Glomerular visceral epithelial cell (primary cell): ENCODE measurements around the gene TMEM59L.

Source experiments
- DNase-seq: peaks from one replicate; pipeline ENCODE4 v3.0.0-alpha.2; 2016; ENCODE audit errors: extremely low spot score

Gene TMEM59L

DNA sequence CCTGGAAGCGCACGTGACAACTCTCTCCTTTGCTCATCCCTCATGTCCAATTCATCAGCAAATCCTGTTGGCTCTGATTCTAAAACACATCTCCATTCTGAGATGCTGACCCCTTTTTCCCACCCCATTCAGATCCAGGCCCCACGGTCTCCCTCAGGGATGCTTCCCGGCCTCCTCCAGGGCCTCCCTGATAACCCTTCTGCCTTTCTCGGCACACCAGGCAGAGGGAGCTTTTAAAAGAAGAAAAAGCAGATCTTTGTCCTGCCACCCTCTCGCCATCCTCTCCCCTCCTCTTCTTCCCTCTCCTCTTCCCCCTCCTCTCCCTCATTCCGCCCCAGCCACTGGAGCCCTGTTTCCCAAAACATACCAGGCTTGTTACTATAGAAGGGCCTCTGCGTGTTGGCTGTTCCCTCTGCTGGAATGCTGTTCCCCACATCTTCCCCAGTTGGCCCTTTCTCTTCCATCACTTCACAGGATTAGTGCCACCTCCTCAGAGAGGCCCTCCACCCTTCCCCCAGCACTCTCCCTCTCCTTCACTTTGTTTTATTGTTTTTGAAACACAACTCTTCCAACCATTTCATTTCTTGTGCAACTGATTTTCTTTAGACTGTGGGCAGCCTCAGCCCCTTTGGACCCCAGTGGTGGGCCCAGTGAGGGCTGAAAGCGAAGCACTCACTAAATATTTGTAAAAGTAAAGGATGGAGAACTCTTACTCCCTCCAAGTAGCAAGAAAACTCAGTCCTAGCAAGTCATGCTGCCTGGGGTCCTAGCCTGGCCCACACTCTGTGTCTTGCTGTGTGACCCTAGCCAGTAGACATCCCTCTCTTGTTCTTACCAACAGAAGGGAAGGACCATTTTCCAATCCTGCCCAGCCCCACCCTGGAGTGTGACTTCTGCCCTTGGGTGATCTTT, 3.6 kb upstream of the TMEM59L start:
- no peak for DNase-seq

DNA sequence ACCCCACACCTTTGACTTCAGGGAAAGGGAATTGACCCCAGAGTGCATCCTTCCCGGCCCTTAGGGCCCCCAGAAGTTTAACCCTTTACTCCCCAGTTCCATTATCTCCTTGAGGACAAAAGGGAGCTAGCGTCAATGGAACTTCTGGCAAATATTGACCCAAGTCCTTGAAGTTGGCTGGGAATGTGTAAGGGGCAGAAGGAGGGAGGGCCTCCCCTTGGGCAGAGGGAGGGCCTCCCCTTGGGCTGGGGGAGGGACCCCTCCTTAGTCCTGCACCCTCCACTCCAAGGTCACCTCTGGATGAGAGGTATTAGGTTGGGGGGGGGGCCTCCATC, 3.0 kb upstream of the TMEM59L start:
- no peak for DNase-seq

- DNase-seq, result peak; percentile 19
These were observed 2.5 kb upstream of the TMEM59L start for GRCh38 chr19:18610245-18610555.

DNA sequence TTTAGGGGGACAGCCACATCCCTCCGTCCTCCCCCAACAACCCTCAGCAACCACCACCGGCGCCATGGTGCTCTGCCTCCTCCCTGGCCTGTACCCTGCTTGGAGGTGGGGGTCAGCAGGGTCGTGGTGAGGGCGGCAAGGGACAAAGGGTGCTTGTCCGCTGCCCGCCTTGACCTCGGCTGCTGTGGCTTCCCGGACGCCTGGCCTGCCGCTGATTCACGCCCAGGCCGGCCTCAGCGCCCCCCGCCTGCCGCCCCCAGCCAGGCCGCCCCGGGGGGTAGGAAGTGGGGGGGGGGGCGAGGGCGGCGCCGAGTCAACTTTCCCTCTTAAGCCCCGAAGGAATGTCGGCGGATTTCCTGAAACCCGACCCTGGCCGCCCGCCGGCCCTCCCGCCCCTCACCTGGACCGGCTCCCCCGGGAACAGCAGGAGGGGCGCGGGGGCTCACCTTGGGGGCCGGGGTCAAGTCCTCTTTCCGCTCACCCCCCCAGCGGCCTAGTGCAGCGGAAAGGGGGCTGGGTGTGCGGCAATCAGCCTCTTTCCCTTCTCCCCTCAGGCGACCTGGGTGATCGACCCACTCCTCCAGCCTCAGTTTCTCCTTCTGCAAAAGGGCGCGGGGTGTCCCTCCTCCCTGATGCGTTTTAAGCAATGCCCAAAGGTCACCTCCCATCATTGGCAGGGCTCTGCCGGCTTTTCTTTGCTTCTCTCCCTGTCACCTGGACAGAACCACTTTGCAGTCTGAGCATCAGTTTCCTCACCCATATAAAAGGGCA, 1.9 kb upstream of the TMEM59L start:
- DNase-seq, result no peak

DNA sequence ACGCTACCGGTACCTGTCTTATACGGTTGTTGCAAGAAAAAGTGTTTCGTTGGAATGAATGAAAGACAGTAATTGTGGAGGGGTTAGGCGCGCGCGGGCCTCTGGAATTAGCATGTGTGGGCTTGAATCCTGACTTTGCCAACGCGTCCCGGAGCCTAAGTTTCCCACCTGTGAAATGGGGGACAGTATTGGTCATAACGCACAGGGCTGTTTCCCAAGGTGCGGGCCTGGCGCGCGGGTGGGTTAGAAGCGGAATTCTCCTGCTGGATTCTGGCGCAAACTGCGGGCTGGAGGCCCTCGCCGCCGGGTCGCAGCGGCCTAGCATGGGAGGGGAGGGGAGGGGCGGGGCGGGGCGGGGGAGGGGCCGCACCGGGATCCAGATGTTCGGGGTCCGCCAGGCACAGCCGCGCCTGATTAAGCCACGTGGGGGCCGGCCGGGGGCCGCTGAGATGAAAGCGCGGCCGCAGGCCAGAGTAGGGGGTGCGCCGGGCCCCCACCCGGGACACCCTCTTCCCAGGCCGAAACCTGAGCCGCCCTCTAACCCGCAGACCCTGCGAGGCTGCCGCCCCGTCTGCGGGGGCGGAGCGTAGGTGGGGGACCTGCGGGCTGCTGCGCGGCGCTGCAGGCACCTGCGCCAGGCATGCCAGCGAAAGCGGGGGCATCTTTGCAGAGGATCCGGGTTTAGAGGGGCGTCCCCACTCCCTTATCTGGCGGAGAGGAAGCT, 1.2 kb upstream of the TMEM59L start:
- DNase-seq, result no peak

DNA sequence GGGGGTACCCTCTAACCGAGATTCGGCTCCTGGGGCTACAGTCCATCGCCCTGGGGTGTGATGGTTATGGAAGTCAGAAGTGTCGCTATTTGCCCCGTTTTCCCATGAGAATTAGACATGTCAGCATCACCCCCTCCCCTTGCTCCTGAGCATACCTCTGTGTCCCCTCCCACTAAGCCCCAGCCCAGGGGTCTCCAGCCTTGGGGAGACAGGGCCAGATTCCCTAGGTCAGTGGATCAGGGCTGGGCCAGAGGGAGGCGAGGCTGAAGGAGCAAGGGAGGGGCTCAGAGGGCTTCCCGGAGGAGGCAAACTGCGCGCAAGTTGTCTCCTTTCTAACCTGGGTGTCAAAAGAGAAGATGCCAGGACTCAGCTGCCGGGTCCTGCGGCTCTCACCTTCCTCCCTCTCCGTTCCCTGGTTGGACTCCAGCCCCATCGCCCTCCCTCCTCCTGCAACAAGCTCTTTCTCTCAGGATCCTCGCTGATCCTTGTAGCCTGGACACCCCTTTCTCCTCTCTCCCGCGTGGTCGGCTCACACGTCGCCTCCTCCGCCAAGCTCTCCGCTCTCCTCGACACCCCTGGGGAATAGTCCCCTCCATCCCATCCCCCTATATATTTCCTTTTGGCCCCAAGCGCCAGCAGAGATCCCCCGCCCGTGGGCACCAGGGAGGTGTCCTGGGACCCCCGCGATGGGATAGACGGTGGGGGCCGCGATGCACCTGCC, 459 bp upstream of the TMEM59L start:
- no peak for DNase-seq

GRCh38 chr19:18613589-18614234, 1.0 kb downstream of the TMEM59L start:
- DNase-seq, result no peak

GRCh38 chr19:18616023-18616422, 3.4 kb downstream of the TMEM59L start:
- no peak for DNase-seq

GRCh38 chr19:18617562-18617961, 4.9 kb downstream of the TMEM59L start:
- DNase-seq, result no peak

DNA sequence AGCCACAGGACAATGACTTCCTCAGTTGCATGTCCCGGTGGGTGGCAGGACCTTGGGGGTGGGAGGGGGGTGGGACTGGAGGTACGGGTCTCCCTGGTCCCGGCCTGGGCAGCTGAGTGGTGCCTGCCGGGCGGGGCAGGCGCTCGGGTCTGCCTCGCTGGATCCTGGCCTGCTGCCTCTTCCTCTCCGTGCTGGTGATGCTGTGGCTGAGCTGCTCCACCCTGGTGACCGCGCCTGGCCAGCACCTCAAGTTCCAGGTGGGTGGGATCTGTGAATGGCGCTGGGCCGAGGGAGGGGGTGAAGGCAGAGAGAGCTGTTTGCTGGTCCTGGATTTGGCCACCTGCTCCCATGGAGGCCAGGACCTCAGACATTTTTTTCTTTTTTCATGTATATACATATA, 5.6 kb downstream of the TMEM59L start:
- DNase-seq, result no peak

- DNase-seq, result no peak
These were observed 7.6 kb downstream of the TMEM59L start for GRCh38 chr19:18620311-18620710.

DNA sequence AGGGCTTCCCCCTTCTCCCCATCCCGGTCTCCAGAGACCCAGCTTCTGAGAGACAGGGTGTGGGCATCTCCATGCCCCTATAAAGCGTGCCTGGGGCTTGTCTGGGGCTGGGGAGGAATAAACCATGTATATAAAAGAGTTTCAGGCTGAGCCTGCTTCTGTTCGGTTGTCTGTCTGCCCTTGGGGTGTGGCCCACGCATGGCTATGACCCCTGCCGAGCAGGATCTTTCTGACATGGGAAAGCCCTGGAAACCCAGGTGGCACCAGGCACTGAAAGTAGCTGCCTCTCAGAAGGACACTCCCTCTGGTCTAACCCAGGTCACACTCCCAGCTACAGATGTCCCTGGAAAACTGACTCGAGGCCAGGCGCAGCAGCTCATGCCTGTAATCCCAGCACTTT, 8.2 kb downstream of the TMEM59L start:
- DNase-seq, result no peak

DNA sequence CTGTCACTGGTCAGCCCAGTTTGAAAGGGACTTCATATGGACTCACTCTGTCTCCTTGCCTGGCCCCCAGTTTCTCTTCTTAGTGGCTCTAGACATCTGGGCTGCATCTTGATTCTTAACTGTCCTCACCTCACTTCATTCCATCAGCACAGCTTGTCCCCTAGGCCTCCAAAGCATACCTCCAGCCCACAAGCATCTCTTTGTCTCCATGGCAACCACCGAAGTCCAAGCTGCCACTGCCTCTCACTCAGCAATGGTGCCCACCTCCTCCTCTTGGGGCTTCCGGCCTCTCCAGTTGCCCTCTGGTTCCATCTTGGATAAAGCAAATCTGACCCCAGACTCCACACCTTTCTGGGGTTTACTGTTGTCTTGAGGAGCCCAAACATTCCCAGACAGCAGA, 14.2 kb downstream of the TMEM59L start:
- no peak for DNase-seq

- DNase-seq, result no peak
These were observed 16.8 kb downstream of the TMEM59L start for GRCh38 chr19:18629166-18630088.

GRCh38 chr19:18633321-18633720, 20.7 kb downstream of the TMEM59L start:
- no peak for DNase-seq

DNA sequence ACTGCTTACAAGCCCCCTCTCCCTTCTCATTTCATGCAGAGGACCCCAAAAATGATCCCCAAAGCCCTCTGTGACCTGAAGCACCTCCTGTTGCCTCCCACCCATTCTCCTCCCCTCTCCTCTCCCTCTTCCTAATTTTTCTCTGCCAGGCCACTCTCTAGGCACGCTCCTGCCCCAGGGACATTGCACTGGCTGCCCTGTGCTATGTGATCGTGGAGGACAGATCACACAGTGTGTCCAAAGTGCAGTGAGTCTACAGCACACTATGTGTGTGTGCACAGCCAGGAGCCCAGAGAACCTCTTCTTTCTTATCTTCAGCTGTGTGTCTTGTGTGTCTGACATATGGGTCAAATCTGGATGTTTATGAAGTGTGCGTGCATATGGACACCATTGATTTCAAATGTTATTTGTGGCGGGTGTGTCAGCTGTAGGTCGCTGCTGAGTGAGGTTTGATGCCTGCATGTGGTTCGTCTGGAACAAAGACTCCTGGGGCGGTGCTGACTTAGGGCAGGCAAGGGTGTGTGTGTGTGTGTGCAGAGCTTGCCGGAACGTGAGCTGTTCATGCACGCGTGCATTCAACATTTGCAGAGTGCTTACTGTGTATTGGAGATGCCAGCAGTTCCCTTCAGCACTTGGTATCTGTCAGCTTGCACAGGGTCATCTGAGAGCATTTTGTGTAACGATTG, 22.1 kb downstream of the TMEM59L start:
- no peak for DNase-seq

GRCh38 chr19:18635831-18636182, 23.1 kb downstream of the TMEM59L start:
- no peak for DNase-seq

GRCh38 chr19:18636183-18636968, 23.7 kb downstream of the TMEM59L start:
- peak; percentile 98 for DNase-seq
